Measurements from ENCODE around the gene ZFAND3.

DNA sequence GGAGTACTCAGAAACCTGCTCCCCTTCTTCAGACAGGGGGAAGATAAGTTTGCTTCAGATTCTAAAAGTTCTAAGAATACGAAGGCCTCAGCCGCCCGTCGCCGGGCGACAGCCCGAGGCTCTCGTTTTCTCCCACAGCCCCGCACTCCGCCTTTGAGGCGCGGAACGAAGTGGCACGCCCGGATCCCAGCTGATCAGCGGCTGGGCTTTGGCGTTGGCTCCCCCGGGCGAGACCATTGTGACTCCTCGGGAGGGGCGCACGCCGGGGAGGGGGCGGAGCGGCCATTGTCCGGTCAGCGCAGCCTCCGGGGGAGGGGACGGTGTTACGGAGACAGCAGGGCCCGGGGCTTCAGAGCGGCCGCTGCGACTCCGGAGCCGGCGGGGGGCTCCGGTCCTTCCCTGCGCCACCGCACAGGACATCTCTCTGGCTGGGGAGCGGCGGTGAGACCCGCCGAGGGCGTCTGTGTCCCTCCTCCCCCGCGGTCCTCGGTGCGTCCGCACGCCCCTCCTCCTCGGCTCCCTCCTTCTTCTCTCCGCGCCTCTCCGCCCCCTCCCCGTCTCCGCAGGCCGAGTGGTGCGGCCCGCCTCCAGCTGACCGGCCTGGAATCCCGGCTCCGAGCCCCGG is at the start of gene ZFAND3:
- TF ChIP-seq POLR2A (IDR thresholded peaks at IDR 0.05; ENCODE audit: low read length) (no peak), GATA1 (IDR thresholded peaks at IDR 0.05; ENCODE audit: low read depth, low read length) (no peak)

Data from erythroblast (primary cell).